Measurements from ENCODE around the gene FBRS.
"Not testable (repeated sequence)": the region's sequence is repeated elsewhere in the genome, so short reads cannot be mapped to it uniquely, and the experiment has no call there.

FBRS gene

DNA sequence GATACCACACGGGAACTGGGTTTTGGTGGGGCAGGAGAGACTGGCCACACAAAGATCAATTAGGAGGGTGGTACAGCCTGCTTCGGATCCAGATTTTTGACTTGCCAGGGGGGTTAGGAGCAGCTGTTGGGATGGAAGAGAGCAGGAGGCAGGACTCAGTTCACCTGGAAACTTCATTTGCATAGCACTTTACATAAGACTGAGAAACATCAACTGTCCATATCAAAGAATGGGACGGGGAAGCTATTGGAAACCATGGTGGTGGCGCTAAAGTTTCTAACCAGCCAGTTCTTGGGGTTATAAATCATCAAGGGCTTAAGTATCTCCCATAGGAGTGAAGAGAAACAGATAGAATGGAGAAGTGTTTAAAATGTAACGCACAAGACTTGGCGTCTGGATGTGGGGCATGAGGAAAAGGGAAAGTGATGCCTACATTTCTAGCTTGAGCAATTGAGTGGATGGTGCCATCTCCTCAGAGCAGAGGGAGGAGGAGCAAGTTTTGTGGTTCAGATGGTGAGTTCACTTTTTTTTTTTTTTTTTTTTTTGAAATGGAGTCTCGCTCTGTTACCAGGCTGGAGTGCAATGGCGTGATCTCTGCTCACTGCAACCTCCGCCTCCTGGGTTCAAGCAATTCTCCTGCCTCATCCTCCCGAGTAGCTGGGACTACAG lies 34.3 kb downstream of the FBRS start:
- Histone ChIP-seq H3K9me3 (ENCODE audit: control insufficient read depth, insufficient read depth, low read length) (no peaks in the 10 kb centered on the region), H3K9me2 (replicated peaks; ENCODE audit: control insufficient read depth, low read length) (no peaks in the 10 kb centered on the region), H3K79me2 (ENCODE audit: control insufficient read depth, low read length) (peaks cover 3% of the 10 kb centered on the region; the same call in 1 of the 2 replicates), H3K4me1 (ENCODE audit: control insufficient read depth, low read length) (peaks cover 18% of the 10 kb centered on the region), H3K4me2 (ENCODE audit: low read length) (no peak overlapping the region), H3K27ac (ENCODE audit: low read depth, low read length) (no peak overlapping the region), H3F3A (ENCODE audit: control insufficient read depth, insufficient read depth) (no peaks in the 10 kb centered on the region), H3K36me3 (ENCODE audit: control insufficient read depth, low read length) (no peaks in the 10 kb centered on the region), H3K27me3 (ENCODE audit: control insufficient read depth, low read length) (no peaks in the 10 kb centered on the region), H3K4me3 (ENCODE audit: low read length) (no peak overlapping the region), H4K20me1 (ENCODE audit: control insufficient read depth, insufficient read depth, low read depth, low read length) (no peaks in the 10 kb centered on the region)
- TF ChIP-seq, protein P1, sequence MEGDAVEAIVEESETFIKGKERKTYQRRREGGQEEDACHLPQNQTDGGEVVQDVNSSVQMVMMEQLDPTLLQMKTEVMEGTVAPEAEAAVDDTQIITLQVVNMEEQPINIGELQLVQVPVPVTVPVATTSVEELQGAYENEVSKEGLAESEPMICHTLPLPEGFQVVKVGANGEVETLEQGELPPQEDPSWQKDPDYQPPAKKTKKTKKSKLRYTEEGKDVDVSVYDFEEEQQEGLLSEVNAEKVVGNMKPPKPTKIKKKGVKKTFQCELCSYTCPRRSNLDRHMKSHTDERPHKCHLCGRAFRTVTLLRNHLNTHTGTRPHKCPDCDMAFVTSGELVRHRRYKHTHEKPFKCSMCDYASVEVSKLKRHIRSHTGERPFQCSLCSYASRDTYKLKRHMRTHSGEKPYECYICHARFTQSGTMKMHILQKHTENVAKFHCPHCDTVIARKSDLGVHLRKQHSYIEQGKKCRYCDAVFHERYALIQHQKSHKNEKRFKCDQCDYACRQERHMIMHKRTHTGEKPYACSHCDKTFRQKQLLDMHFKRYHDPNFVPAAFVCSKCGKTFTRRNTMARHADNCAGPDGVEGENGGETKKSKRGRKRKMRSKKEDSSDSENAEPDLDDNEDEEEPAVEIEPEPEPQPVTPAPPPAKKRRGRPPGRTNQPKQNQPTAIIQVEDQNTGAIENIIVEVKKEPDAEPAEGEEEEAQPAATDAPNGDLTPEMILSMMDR (IDR thresholded peaks at IDR 0.05; ENCODE audit: low read depth, low read length, poor library complexity, severe bottlenecking), result no peak
- TF ChIP-seq EZH2phosphoT487 (IDR thresholded peaks at IDR 0.05; ENCODE audit: borderline replicate concordance, low read length), result no peak

DNA sequence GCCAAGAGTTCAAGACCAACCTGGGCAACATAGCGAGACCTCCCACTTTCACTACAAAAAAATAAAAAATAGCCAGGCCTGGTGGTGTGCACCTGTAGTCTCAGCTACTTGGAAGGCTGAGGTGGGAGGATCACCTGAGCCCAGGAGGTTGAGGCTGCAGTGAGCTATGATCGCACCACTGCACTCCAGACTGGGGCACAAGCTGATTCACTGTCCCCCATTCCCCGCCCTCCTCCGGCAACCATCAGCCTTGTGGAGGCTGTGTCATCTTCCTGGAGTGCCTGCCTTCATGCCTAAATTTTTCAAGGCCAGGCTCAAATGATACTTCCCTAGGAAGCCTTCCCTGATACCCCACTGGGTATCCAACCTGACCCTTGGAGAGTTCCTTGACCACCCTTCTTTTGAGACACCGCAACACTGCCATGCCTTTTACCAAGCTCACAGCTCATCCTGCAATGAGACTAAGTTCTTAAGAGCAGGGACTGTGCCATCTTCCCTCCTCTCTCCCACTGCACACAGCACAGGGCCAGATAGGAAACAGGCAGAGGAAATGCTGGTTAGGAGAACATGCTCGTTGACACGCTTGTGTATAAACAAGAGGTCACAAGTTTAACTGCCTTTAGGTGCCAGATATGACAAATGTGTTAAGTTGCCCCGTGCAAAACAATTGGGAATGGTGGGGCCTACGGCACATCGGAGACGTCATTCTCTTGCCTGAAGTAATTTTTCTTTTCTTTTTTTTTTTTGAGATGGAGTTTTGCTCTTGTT lies 36.9 kb downstream of the FBRS start:
- TF ChIP-seq, protein P1 (IDR thresholded peaks at IDR 0.05; ENCODE audit: low read depth, low read length, poor library complexity, severe bottlenecking), result no peak
- TF ChIP-seq EZH2phosphoT487 (IDR thresholded peaks at IDR 0.05; ENCODE audit: borderline replicate concordance, low read length), result no peak

DNA sequence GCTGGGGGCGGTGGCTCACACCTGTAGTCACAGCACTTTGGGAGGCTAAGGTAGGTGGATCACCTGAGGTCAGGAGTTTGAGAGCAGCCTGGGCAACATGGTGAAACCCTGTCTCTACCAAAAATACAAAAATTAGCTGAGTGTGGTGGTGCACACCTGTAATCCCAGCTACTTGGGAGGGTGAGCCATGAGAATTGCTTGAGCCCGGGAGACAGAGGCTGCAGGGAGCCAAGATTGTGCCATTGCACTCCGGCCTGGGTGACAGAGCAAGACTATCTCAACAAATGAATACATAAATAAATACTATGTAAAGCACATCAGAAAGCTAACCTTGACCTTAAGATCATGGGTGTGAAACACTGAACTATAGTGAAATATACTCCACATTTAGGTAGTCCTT lies 38.4 kb downstream of the FBRS start:
- Histone ChIP-seq H3K4me1 (ENCODE audit: control insufficient read depth, low read length) (peaks cover 35% of the 10 kb centered on the region), H3K79me2 (ENCODE audit: control insufficient read depth, low read length) (peaks cover 35% of the 10 kb centered on the region), H3K36me3 (ENCODE audit: control insufficient read depth, low read length) (peaks cover 32% of the 10 kb centered on the region)
- not testable (repeated sequence) for H3K9me2 ChIP-seq (replicated peaks; ENCODE audit: control insufficient read depth, low read length); H3K27me3 ChIP-seq (ENCODE audit: control insufficient read depth, low read length); H3K4me2 ChIP-seq (ENCODE audit: low read length); H3K9me3 ChIP-seq (ENCODE audit: control insufficient read depth, insufficient read depth, low read length); H4K20me1 ChIP-seq (ENCODE audit: control insufficient read depth, insufficient read depth, low read depth, low read length); H3K27ac ChIP-seq (ENCODE audit: low read depth, low read length); H3F3A ChIP-seq (ENCODE audit: control insufficient read depth, insufficient read depth); H3K4me3 ChIP-seq (ENCODE audit: low read length)

More for the DNA sequence above, 36.9 kb downstream of the FBRS start:
- H3K79me2 ChIP-seq (ENCODE audit: control insufficient read depth, low read length), result peaks cover 19% of the 10 kb centered on the region
- no peaks in the 10 kb centered on the region for H3K27me3 ChIP-seq (ENCODE audit: control insufficient read depth, low read length)
- H3K27ac ChIP-seq (ENCODE audit: low read depth, low read length), result no peak overlapping the region
- no peak overlapping the region for H3K4me2 ChIP-seq (ENCODE audit: low read length)
- H4K20me1 ChIP-seq (ENCODE audit: control insufficient read depth, insufficient read depth, low read depth, low read length), result peaks cover 6% of the 10 kb centered on the region; the same call in 1 of the 2 replicates
- no peaks in the 10 kb centered on the region for H3F3A ChIP-seq (ENCODE audit: control insufficient read depth, insufficient read depth)
- no peak overlapping the region for H3K4me3 ChIP-seq (ENCODE audit: low read length)
- H3K36me3 ChIP-seq (ENCODE audit: control insufficient read depth, low read length), result peaks cover 17% of the 10 kb centered on the region
- H3K4me1 ChIP-seq (ENCODE audit: control insufficient read depth, low read length), result peaks cover 27% of the 10 kb centered on the region
- H3K9me3 ChIP-seq (ENCODE audit: control insufficient read depth, insufficient read depth, low read length), result no peaks in the 10 kb centered on the region
- H3K9me2 ChIP-seq (replicated peaks; ENCODE audit: control insufficient read depth, low read length), result no peaks in the 10 kb centered on the region
